Omental fat pad (tissue), 4 donors: ENCODE results near the gene SLC37A1. TPM values are rescaled to one million over a fixed set of nuclear protein-coding genes. Genes with fewer than 3 reads are reported as not detected.

ENCODE experiments used
- ATAC-seq: fragments of 150-250 bp; one replicate; pipeline ENCODE4 v1.9.1; 2016; ENCODE audit warnings: mild to moderate bottlenecking, moderate library complexity; ENCODE audit not compliant: low FRiP score
- DNase-seq: peaks from one replicate; pipeline ENCODE4 v3.0.0-alpha.2; 2019; ENCODE audit warnings: low spot score
- total RNA-seq, 4 donors: library from RNA; depleted of rRNA; stranded (reverse); fragments of >200 nt; gene quantifications; one replicate each; pipeline ENCODE4 v1.1.0, GENCODE V29; 2016
- TF ChIP-seq, protein P1 (sequence below), 3 donors: fragments of 450-650 bp; IDR thresholded peaks; one replicate each; pipeline ENCODE4 v1.5.1; 2016 to 2017; ENCODE audit warnings: antibody characterized with exemption in 3 of 3, mild to moderate bottlenecking in 3 of 3, moderate library complexity in 2 of 3

The SLC37A1 gene
- total RNA-seq, 4 donors from 2014 or later, result 4.6 to 11.0 (median 6.0) TPM

DNA sequence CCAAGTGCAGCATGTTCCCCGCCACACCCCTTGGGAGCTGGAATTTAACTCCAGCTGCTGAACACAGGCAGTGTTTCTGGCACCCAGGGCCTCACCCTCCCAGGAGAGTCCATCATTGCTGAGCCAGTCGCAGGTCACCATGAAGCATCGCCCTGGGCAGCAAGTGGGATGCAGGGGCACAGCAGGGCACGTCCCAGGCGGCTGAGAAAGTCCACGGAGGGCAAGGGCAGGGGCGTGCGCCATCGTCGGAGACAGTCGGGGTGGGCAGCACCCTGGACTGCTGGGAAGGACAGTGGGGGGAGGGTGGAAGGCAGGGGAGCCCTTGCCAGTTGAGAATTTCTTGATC lies 70.6 kb downstream of the SLC37A1 start:
- ATAC-seq (no peak), DNase-seq (no peak)
- TF ChIP-seq, protein P1, sequence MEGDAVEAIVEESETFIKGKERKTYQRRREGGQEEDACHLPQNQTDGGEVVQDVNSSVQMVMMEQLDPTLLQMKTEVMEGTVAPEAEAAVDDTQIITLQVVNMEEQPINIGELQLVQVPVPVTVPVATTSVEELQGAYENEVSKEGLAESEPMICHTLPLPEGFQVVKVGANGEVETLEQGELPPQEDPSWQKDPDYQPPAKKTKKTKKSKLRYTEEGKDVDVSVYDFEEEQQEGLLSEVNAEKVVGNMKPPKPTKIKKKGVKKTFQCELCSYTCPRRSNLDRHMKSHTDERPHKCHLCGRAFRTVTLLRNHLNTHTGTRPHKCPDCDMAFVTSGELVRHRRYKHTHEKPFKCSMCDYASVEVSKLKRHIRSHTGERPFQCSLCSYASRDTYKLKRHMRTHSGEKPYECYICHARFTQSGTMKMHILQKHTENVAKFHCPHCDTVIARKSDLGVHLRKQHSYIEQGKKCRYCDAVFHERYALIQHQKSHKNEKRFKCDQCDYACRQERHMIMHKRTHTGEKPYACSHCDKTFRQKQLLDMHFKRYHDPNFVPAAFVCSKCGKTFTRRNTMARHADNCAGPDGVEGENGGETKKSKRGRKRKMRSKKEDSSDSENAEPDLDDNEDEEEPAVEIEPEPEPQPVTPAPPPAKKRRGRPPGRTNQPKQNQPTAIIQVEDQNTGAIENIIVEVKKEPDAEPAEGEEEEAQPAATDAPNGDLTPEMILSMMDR (IDR thresholded peaks at IDR 0.05), result no peak

- TF ChIP-seq, protein P1 (IDR thresholded peaks at IDR 0.05), result no peak
- DNase-seq, result no peak
- no peak for ATAC-seq
These were observed 72.2 kb downstream of the SLC37A1 start for GRCh38 chr21:42585881-42586280.

DNA sequence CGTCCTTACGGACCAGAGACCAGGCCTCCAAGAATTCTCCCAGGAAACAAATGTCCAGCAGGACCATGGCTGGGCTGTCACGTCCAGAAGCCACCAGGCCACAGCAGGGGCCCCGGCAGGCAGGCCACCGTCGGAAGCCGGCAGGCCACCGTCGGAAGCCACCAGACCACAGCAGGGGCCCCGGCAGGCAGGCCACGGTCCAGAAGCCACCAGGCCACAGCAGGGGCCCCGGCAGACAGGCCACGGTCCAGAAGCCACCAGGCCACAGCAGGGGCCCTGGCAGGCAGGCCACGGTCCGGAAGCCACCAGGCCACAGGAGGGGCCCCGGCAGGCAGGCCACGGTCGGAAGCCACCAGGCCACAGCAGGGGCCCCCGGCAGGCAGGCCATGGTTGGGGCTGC lies 72.8 kb downstream of the SLC37A1 start:
- TF ChIP-seq, protein P1 (IDR thresholded peaks at IDR 0.05), result no peak
- no peak for ATAC-seq
- DNase-seq, result no peak

DNA sequence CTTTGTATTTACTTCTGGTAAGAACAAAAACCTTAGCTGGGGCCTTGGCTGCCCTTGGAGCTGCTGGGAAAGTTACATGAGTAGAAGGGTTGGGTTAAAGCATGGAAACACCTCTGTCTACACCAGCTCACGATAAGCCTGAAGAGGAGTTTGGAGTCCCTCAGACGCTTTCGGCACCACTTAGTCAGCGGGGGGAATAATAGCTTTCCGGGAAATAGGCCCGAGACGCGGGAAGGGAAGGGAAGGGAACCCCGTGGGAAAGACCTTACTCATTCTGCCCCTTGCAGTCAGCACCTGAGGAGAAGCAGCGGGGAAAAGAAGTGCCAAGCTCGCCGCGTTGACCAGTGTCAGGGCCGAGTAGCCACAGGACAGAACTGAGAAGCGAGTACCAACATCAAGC lies 73.4 kb downstream of the SLC37A1 start:
- TF ChIP-seq, protein P1 (IDR thresholded peaks at IDR 0.05), result no peak
- ATAC-seq, result no peak
- DNase-seq, result no peak

- no peak for ATAC-seq
- no peak for DNase-seq
- TF ChIP-seq, protein P1 (IDR thresholded peaks at IDR 0.05), result no peak
These were observed 76.9 kb downstream of the SLC37A1 start for GRCh38 chr21:42590431-42591131.

DNA sequence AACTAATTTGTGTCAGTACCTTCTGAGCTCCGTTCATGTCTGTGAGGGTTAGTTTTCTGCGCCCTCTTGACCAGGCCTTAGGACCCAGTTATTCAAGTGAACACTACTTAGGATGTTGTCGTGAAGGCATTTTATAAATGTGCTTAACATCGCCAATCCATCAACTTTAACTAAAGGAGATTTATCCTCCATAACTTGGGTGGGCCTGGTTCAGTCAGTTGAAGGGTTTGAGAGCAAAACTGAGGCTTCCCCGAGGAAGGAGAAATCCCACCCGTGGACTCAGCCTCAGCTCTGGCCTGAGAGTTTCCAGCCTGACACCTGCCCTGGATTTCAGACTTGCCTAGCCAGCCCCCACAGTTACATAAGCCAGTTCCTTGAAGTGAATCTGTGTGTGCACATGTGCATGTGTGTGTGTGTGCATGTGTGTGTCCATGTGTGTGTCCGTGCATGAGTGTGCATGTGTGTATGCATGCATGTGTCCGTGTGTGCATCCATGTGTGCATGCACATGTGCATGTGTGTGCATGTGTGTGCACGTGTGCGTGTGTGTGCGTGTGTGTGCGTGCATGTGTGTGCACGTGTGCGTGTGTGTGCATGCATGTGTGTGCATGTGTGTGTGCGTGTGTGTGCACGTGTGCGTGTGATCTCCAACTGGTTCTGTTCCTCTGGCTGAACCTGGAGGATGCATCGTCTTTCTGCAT lies 77.7 kb downstream of the SLC37A1 start:
- DNase-seq (no peak), ATAC-seq (no peak)
- TF ChIP-seq, protein P1 (IDR thresholded peaks at IDR 0.05), result no peak
